Measurements from ENCODE around the gene GGT6.

GGT6 gene

GRCh38 chr17:4539025-4539424, 21.4 kb downstream of the GGT6 start (continued):
- TF ChIP-seq, protein P1, sequence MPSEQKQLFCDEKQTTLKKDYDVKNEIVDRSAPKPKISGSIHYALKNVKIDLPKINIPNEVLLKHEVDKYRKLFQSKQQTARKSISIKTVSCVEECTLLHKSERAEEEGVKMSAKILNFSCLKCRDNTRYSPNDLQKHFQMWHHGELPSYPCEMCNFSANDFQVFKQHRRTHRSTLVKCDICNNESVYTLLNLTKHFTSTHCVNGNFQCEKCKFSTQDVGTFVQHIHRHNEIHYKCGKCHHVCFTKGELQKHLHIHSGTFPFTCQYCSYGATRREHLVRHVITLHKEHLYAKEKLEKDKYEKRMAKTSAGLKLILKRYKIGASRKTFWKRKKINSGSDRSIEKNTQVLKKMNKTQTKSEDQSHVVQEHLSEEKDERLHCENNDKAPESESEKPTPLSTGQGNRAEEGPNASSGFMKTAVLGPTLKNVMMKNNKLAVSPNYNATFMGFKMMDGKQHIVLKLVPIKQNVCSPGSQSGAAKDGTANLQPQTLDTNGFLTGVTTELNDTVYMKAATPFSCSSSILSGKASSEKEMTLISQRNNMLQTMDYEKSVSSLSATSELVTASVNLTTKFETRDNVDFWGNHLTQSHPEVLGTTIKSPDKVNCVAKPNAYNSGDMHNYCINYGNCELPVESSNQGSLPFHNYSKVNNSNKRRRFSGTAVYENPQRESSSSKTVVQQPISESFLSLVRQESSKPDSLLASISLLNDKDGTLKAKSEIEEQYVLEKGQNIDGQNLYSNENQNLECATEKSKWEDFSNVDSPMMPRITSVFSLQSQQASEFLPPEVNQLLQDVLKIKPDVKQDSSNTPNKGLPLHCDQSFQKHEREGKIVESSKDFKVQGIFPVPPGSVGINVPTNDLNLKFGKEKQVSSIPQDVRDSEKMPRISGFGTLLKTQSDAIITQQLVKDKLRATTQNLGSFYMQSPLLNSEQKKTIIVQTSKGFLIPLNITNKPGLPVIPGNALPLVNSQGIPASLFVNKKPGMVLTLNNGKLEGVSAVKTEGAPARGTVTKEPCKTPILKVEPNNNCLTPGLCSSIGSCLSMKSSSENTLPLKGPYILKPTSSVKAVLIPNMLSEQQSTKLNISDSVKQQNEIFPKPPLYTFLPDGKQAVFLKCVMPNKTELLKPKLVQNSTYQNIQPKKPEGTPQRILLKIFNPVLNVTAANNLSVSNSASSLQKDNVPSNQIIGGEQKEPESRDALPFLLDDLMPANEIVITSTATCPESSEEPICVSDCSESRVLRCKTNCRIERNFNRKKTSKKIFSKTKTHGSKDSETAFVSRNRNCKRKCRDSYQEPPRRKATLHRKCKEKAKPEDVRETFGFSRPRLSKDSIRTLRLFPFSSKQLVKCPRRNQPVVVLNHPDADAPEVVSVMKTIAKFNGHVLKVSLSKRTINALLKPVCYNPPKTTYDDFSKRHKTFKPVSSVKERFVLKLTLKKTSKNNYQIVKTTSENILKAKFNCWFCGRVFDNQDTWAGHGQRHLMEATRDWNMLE (tag by site-specific recombination; conservative IDR thresholded peaks at IDR 0.05; ENCODE audit: low read depth), result no peak
- no peak for TF ChIP-seq ZBTB48 (tag by site-specific recombination; IDR thresholded peaks at IDR 0.05)

DNA sequence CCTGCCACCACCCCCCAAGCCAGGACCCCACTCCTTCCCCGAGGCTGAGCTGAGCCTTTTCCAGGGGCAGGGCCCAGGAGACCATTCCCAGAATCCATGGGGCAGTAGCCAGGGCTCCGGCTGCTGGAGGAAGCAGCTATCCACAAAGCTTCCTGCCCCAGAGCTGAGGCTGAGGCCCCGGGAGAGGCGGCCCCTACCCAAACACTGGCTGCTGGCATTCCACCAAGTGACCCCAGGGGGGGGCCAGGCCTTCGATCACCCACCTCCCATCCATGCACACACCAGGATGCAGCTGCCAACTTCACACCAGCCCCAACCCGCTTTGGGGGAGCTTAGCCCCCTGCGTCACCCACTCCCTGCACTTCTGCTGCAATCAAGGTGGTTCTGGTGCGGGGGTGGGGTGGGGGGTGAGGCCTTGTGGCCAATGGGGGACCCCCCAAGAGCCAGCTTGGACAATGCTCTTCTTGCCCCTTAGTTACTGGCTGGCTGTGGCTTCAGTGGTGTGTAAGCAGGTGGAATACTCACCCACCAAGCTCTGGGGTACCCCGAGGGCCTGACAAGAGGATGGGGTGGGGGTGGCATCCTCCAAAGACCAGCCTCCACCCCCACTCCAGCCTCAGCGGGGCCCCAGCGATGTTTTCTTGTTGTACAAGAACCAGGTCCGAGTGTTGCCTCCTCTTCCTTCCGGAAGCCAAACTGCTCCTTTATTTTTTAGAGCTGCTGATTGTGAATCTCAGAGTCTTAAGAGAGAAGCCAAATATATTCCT, 22.0 kb downstream of the GGT6 start:
- ChIA-PET POLR2A (interaction anchor here (0.6 to 1.8 kb wide), 7 partner anchors 7 to 388 kb away, joined by 3 to 9 read pairs (median 4); partner anchors contain the start of gene MYBBP1A), CTCF (interaction anchor here (0.6 to 1.1 kb wide), 5 partner anchors 10 to 375 kb away, joined by 3 to 4 read pairs (median 3); no protein-coding TSS in a partner anchor)
- Histone ChIP-seq H3K9me3 (ENCODE audit: control insufficient read depth, insufficient read depth, low read depth, low read length) (no peaks in the 10 kb centered on the region), H3K4me3 (ENCODE audit: low read depth, low read length) (no peak overlapping the region), H3K36me3 (ENCODE audit: control insufficient read depth in 2 of 2, insufficient read depth in 1 of 2, low read length in 2 of 2) (peaks cover 0 to 65% of the 10 kb centered on the region in 2 experiments; a peak in 2 of 3 replicates), H3K4me1 (ENCODE audit: control insufficient read depth, insufficient read depth, low read length) (no peaks in the 10 kb centered on the region), H3K27ac (ENCODE audit: extremely low read depth, low read depth, low read length) (no peak overlapping the region)
- TF ChIP-seq, protein P2, sequence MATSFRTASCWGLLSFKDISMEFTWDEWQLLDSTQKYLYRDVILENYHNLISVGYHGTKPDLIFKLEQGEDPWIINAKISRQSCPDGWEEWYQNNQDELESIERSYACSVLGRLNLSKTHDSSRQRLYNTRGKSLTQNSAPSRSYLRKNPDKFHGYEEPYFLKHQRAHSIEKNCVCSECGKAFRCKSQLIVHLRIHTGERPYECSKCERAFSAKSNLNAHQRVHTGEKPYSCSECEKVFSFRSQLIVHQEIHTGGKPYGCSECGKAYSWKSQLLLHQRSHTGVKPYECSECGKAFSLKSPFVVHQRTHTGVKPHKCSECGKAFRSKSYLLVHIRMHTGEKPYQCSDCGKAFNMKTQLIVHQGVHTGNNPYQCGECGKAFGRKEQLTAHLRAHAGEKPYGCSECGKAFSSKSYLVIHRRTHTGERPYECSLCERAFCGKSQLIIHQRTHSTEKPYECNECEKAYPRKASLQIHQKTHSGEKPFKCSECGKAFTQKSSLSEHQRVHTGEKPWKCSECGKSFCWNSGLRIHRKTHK (tag by site-specific recombination; IDR thresholded peaks at IDR 0.05), result no peak
- TF ChIP-seq GLIS2 (tag by site-specific recombination; IDR thresholded peaks at IDR 0.05) (peak; percentile 41; the same call in 1 of the 2 replicates), PATZ1 (tag by site-specific recombination; IDR thresholded peaks at IDR 0.05) (peak; percentile 35; the same call in 1 of the 2 replicates)

GRCh38 chr17:4537451-4538235, 22.7 kb downstream of the GGT6 start:
- no peaks in the 10 kb centered on the region for H3K4me1 ChIP-seq (ENCODE audit: control insufficient read depth, insufficient read depth, low read length)
- H3K4me3 ChIP-seq (ENCODE audit: low read depth, low read length), result no peak overlapping the region
- H3K36me3 ChIP-seq (ENCODE audit: control insufficient read depth in 2 of 2, insufficient read depth in 1 of 2, low read length in 2 of 2), result peaks cover 0 to 58% of the 10 kb centered on the region in 2 experiments; a peak in 2 of 3 replicates
- no peak overlapping the region for H3K27ac ChIP-seq (ENCODE audit: extremely low read depth, low read depth, low read length)
- ChIA-PET CTCF (interaction anchor here (0.6 to 1.1 kb wide), 4 partner anchors 10 to 376 kb away, joined by 3 to 4 read pairs (median 3); no protein-coding TSS in a partner anchor), POLR2A (interaction anchor here (0.6 to 1.8 kb wide), 8 partner anchors 8 to 117 kb away, joined by 3 to 9 read pairs (median 4); partner anchors contain the start of gene MYBBP1A)
- no peaks in the 10 kb centered on the region for H3K9me3 ChIP-seq (ENCODE audit: control insufficient read depth, insufficient read depth, low read depth, low read length)
- TF ChIP-seq ZSCAN18 (tag by site-specific recombination; IDR thresholded peaks at IDR 0.05) (no peak), HOXC10 (CRISPR knock-in tag; IDR thresholded peaks at IDR 0.05) (no peak), ZNF426 (tag by site-specific recombination; IDR thresholded peaks at IDR 0.05) (no peak), ZNF777 (tag by site-specific recombination; IDR thresholded peaks at IDR 0.05; ENCODE audit: borderline replicate concordance) (no peak), ZNF221 (tag by site-specific recombination; IDR thresholded peaks at IDR 0.05; ENCODE audit: borderline replicate concordance) (no peak), ZNF501 (tag by site-specific recombination; IDR thresholded peaks at IDR 0.05) (no peak), YY2 (tag by site-specific recombination; IDR thresholded peaks at IDR 0.05) (no peak), ZSCAN23 (tag by site-specific recombination; IDR thresholded peaks at IDR 0.05) (no peak), ZNF792 (tag by site-specific recombination; IDR thresholded peaks at IDR 0.05) (no peak), SP3 (tag by site-specific recombination; IDR thresholded peaks at IDR 0.05) (no peak)
- TF ChIP-seq, protein P3, sequence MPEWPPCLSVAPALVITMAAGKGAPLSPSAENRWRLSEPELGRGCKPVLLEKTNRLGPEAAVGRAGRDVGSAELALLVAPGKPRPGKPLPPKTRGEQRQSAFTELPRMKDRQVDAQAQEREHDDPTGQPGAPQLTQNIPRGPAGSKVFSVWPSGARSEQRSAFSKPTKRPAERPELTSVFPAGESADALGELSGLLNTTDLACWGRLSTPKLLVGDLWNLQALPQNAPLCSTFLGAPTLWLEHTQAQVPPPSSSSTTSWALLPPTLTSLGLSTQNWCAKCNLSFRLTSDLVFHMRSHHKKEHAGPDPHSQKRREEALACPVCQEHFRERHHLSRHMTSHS (tag by site-specific recombination; IDR thresholded peaks at IDR 0.05), result no peak
- TF ChIP-seq, protein P4, sequence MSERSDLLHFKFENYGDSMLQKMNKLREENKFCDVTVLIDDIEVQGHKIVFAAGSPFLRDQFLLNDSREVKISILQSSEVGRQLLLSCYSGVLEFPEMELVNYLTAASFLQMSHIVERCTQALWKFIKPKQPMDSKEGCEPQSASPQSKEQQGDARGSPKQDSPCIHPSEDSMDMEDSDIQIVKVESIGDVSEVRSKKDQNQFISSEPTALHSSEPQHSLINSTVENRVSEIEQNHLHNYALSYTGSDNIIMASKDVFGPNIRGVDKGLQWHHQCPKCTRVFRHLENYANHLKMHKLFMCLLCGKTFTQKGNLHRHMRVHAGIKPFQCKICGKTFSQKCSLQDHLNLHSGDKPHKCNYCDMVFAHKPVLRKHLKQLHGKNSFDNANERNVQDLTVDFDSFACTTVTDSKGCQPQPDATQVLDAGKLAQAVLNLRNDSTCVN (tag by site-specific recombination; optimal IDR thresholded peaks at IDR 0.05), result no peak

All from HEK293 (cell line).